ENCODE measurements around the gene ERBB4. TPM values are rescaled to one million over a fixed set of nuclear protein-coding genes. Genes with fewer than 3 reads are reported as not detected.
A peak's percentile ranks its signal among the peaks of the same experiment; 100 is the strongest.

Gene ERBB4
- total RNA-seq, 4 donors from 2014 or later, result 0.16 to 12.7 (median 0.27) TPM; not detected in 1

DNA sequence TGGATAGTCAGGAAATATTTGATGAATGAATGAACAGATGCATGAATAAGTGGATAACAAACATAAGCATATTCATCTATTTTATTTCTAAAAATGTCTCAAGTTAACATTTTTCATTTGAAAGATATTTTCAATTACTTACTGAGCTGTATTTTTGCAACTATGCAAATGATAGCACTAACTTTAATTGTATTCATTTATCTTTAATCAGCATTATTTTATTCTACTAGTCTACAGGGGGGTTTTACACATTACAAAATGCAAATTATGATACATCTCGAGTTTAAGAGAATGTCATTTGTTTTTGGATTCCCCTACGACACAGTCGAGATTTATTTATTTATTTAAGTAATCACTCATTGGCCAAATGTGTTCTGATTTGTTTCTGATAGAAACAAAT, 530.6 kb downstream of the ERBB4 start:
- no peak for TF ChIP-seq POLR2A (IDR thresholded peaks at IDR 0.05)
- no peak for TF ChIP-seq POLR2AphosphoS5 (IDR thresholded peaks at IDR 0.05)
- no peak for TF ChIP-seq EP300 (IDR thresholded peaks at IDR 0.05; ENCODE audit: low read depth)
- no peak for TF ChIP-seq CTCF (IDR thresholded peaks at IDR 0.05)
- in situ Hi-C loops (cut with MboI; ENCODE audit: low pct_ligation_motif_present in 1 of 4, low pct_unique_long_range_greater_than_20kb in 1 of 4, low sequenced_read_pairs in 3 of 4) (no loop called here), intact Hi-C loops (cut with DNase I; ENCODE audit: low total_unique reads) (no loop called here)
- no peaks in the 10 kb centered on the region for H3K9me3 ChIP-seq
- no peaks in the 10 kb centered on the region for H3K36me3 ChIP-seq
- H3K27me3 ChIP-seq, result no peaks in the 10 kb centered on the region
- WGBS, 2 donors (ENCODE audit: low coverage in 1 of 2), result 46 to 56% methylated on average over 3 of the region's 3 CpGs
- no peak for DNase-seq
- H3K4me1 ChIP-seq, result no peaks in the 10 kb centered on the region
- no peak overlapping the region for H3K27ac ChIP-seq
- no peak overlapping the region for H3K4me3 ChIP-seq

DNA sequence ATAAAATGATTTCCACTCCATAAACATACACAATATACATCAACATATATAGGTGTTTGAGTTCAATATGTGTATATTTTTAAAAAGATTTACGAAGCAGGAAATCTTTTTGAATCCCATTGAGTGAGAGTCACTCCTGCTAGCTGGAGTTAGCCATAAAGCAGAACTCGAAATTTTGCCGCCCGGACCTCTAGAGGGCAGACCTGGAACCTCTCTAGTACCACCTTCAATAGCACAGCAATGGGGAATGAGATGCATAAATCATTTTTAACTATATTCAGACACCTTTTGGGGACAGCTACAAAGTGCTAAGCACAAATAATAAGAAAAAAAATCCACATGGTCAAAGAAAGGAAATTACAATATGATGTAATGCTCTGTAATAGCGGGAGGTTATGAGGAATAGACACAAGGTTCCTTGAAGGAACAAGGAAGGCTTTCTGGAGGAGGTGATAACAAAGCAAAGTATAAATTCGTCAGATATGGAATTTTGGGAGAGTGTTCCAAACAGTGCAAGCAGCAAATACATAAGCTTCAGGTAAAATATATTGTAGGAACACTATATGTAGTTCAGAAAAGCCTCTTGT, 533.4 kb downstream of the ERBB4 start:
- no peak overlapping the region for H3K27ac ChIP-seq
- no peaks in the 10 kb centered on the region for H3K27me3 ChIP-seq
- H3K4me3 ChIP-seq, result no peak overlapping the region
- in situ Hi-C loops (cut with MboI; ENCODE audit: low pct_ligation_motif_present in 1 of 4, low pct_unique_long_range_greater_than_20kb in 1 of 4, low sequenced_read_pairs in 3 of 4) (no loop called here), intact Hi-C loops (cut with DNase I; ENCODE audit: low total_unique reads) (no loop called here)
- WGBS, 2 donors (ENCODE audit: low coverage in 1 of 2), result 18 to 34% methylated on average over 6 of the region's 6 CpGs
- no peaks in the 10 kb centered on the region for H3K36me3 ChIP-seq
- no peaks in the 10 kb centered on the region for H3K9me3 ChIP-seq
- DNase-seq, result no peak
- H3K4me1 ChIP-seq, result no peaks in the 10 kb centered on the region
- no peak for TF ChIP-seq POLR2AphosphoS5 (IDR thresholded peaks at IDR 0.05)
- peak in 1 of 5 experiments; percentile 15 for TF ChIP-seq CTCF (IDR thresholded peaks at IDR 0.05)

DNA sequence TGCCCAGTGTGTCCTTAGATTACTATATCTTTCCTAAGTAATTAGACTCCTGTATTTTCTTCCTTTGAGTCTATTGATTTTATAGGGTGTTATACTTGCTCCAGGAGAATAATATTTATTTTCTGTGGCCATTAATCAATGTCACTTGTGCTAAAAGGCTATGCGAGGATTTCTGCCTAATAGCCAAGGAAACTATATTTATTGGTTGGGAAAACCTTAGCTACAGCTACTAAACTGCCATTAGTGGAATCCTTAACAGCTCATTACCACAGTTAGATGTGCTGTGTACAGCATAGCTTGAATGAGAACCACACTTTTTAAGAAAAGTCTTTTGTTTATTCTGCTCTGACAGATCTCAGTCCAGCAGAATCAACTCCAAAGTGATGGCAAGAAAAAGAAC, 537.3 kb downstream of the ERBB4 start:
- DNase-seq, result no peak
- no peaks in the 10 kb centered on the region for H3K36me3 ChIP-seq
- no peaks in the 10 kb centered on the region for H3K27me3 ChIP-seq
- no peaks in the 10 kb centered on the region for H3K4me1 ChIP-seq
- intact Hi-C loops (cut with DNase I; ENCODE audit: low total_unique reads) (no loop called here), in situ Hi-C loops (cut with MboI; ENCODE audit: low pct_ligation_motif_present in 1 of 4, low pct_unique_long_range_greater_than_20kb in 1 of 4, low sequenced_read_pairs in 3 of 4) (no loop called here)
- WGBS, 2 donors (ENCODE audit: low coverage in 1 of 2), result 0 to 21% methylated on average over 1 of the region's 1 CpG
- TF ChIP-seq CTCF (IDR thresholded peaks at IDR 0.05), result no peak
- TF ChIP-seq POLR2A (IDR thresholded peaks at IDR 0.05), result no peak
- no peak for TF ChIP-seq POLR2AphosphoS5 (IDR thresholded peaks at IDR 0.05)
- TF ChIP-seq EP300 (IDR thresholded peaks at IDR 0.05; ENCODE audit: low read depth), result no peak
- no peaks in the 10 kb centered on the region for H3K9me3 ChIP-seq
- no peak overlapping the region for H3K27ac ChIP-seq
- H3K4me3 ChIP-seq, result no peak overlapping the region

DNA sequence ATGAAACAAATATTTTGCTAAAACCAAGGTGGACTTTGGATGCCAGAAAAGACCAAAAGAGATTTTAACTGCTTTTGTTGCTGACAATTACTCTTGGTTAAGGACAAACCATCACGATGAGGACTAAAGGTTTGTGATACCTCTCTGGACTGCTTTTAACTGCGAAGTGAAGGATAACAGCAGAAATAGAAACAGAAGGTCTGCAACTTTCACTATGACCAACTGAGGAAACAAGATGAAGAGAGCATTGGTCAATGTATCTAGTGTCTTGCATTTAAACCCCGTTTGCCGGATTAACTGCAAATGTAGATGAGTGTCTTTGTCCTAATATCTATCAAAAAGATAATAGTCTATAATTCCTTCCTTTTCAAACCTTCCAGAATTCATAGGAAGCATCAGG, 541.7 kb downstream of the ERBB4 start:
- no peak for DNase-seq
- no peaks in the 10 kb centered on the region for H3K9me3 ChIP-seq
- no peak overlapping the region for H3K4me3 ChIP-seq
- WGBS, 2 donors (ENCODE audit: low coverage in 1 of 2), result 64 to 74% methylated on average over 3 to 4 of the region's 4 CpGs
- TF ChIP-seq CTCF (IDR thresholded peaks at IDR 0.05) (no peak), POLR2A (IDR thresholded peaks at IDR 0.05) (no peak), POLR2AphosphoS5 (IDR thresholded peaks at IDR 0.05) (no peak), EP300 (IDR thresholded peaks at IDR 0.05; ENCODE audit: low read depth) (no peak)
- H3K36me3 ChIP-seq, result no peaks in the 10 kb centered on the region
- no peaks in the 10 kb centered on the region for H3K4me1 ChIP-seq
- H3K27ac ChIP-seq, result no peak overlapping the region
- in situ Hi-C loops (cut with MboI; ENCODE audit: low pct_ligation_motif_present in 1 of 4, low pct_unique_long_range_greater_than_20kb in 1 of 4, low sequenced_read_pairs in 3 of 4), result no loop called here
- intact Hi-C loops (cut with DNase I; ENCODE audit: low total_unique reads), result no loop called here
- H3K27me3 ChIP-seq, result no peaks in the 10 kb centered on the region

Measured in transverse colon (tissue), 4 donors.